ENCODE measurements around the gene ANXA6. TPM values are rescaled to one million over a fixed set of nuclear protein-coding genes. Genes with fewer than 3 reads are reported as not detected.

Gene ANXA6
- total and polyA plus RNA-seq, 2 donors (not counting 1 experiment from before 2014, with no cell fraction given), result 136 to 300 TPM

- no peaks in the 10 kb centered on the region for H3K27me3 Mint-ChIP-seq
- H2AFZ ChIP-seq (ENCODE audit: insufficient read depth, low read depth, low read length, poor library complexity, severe bottlenecking), result no peak overlapping the region
- H3K9ac ChIP-seq (ENCODE audit: low read length), result no peak overlapping the region
- H3K4me1 ChIP-seq (ENCODE audit: control insufficient read depth in 2 of 2, insufficient read depth in 2 of 2, low read length in 2 of 2), result peaks cover 48 to 62% of the 10 kb centered on the region in 2 donors
- H3K4me3 Mint-ChIP-seq, result peak overlapping the region; percentile 87
- ATAC-seq (ENCODE audit: low read depth) (no peak), DNase-seq (no peak)
- CTCF ChIA-PET, result interaction anchor here (1.0 to 1.8 kb wide), 4 partner anchors 25 to 89 kb away, joined by 4 to 10 read pairs (median 5); no protein-coding TSS in a partner anchor
- peaks cover 98% of the 10 kb centered on the region for H3K79me2 ChIP-seq (ENCODE audit: control insufficient read depth, insufficient read depth, low read length)
- H3K27ac Mint-ChIP-seq, result peak overlapping the region; percentile 84
- intact Hi-C loops (cut with micrococcal nuclease), result no loop called here
- H3K4me3 ChIP-seq (ENCODE audit: control extremely low read depth in 1 of 5, extremely low read depth in 1 of 5, insufficient read depth in 1 of 5, low read depth in 2 of 5, low read length in 4 of 5), result no peak overlapping the region
- 82% methylated on average over 6 of the region's 6 CpGs for WGBS (ENCODE audit: insufficient coverage)
- H3K36me3 ChIP-seq (replicated peaks in 1 of 2; ENCODE audit: control extremely low read depth in 1 of 2, control insufficient read depth in 1 of 2, extremely low read depth in 1 of 2, insufficient read depth in 2 of 2, low read length in 1 of 2), result peaks cover 4 to 45% of the 10 kb centered on the region in 2 experiments
- H3K9me3 ChIP-seq (ENCODE audit: control extremely low read depth in 1 of 3, control insufficient read depth in 2 of 3, insufficient read depth in 1 of 3, low read length in 2 of 3), result peaks cover 0 to 3% (median 0%) of the 10 kb centered on the region in 3 donors
- H3K27ac ChIP-seq (ENCODE audit: low read length in 2 of 2), result peak overlapping the region in 1 of 2 donors; percentile 26
- H3K9me3 Mint-ChIP-seq (ENCODE audit: insufficient read depth), result no peaks in the 10 kb centered on the region
- H3K4me1 Mint-ChIP-seq, result peaks cover 72% of the 10 kb centered on the region
- no peak for TF ChIP-seq CTCF (IDR thresholded peaks at IDR 0.05)
- no peak for TF ChIP-seq EZH2 (IDR thresholded peaks at IDR 0.05; ENCODE audit: borderline replicate concordance, insufficient read depth, low read depth, low read length, poor library complexity, severe bottlenecking)
- POLR2A ChIA-PET, result no interaction called here
- no peaks in the 10 kb centered on the region for H3K27me3 ChIP-seq (replicated peaks in 1 of 4; ENCODE audit: control extremely low read depth in 1 of 4, control insufficient read depth in 3 of 4, insufficient read depth in 4 of 4, low read length in 3 of 4)
- peaks cover 90% of the 10 kb centered on the region for H4K20me1 ChIP-seq (ENCODE audit: control insufficient read depth, insufficient read depth, low read length, poor library complexity, severe bottlenecking)
- H3K4me2 ChIP-seq (replicated peaks; ENCODE audit: low read depth, low read length, poor library complexity, severe bottlenecking), result peak overlapping the region; percentile 16
Observed at GRCh38 chr5:151076616-151077015, 81.0 kb downstream of the ANXA6 start.

- intact Hi-C loops (cut with micrococcal nuclease), result no loop called here
- Histone ChIP-seq H3K27ac (ENCODE audit: low read length in 2 of 2) (peak overlapping the region in 1 of 2 donors; percentile 28), H3K9ac (ENCODE audit: low read length) (no peak overlapping the region), H3K79me2 (ENCODE audit: control insufficient read depth, insufficient read depth, low read length) (peaks cover 100% of the 10 kb centered on the region), H3K36me3 (replicated peaks in 1 of 2; ENCODE audit: control extremely low read depth in 1 of 2, control insufficient read depth in 1 of 2, extremely low read depth in 1 of 2, insufficient read depth in 2 of 2, low read length in 1 of 2) (peaks cover 4 to 47% of the 10 kb centered on the region in 2 experiments), H3K9me3 (ENCODE audit: control extremely low read depth in 1 of 3, control insufficient read depth in 2 of 3, insufficient read depth in 1 of 3, low read length in 2 of 3) (peaks cover 0 to 3% (median 0%) of the 10 kb centered on the region in 3 donors), H3K4me1 (ENCODE audit: control insufficient read depth in 2 of 2, insufficient read depth in 2 of 2, low read length in 2 of 2) (peaks cover 46 to 63% of the 10 kb centered on the region in 2 donors), H2AFZ (ENCODE audit: insufficient read depth, low read depth, low read length, poor library complexity, severe bottlenecking) (no peak overlapping the region), H3K4me2 (replicated peaks; ENCODE audit: low read depth, low read length, poor library complexity, severe bottlenecking) (peak overlapping the region; percentile 5), H3K27me3 (replicated peaks in 1 of 4; ENCODE audit: control extremely low read depth in 1 of 4, control insufficient read depth in 3 of 4, insufficient read depth in 4 of 4, low read length in 3 of 4) (no peaks in the 10 kb centered on the region), H3K4me3 (ENCODE audit: control extremely low read depth in 1 of 5, extremely low read depth in 1 of 5, insufficient read depth in 1 of 5, low read depth in 2 of 5, low read length in 4 of 5) (no peak overlapping the region), H4K20me1 (ENCODE audit: control insufficient read depth, insufficient read depth, low read length, poor library complexity, severe bottlenecking) (peaks cover 98% of the 10 kb centered on the region)
- POLR2A ChIA-PET, result no interaction called here
- no peaks in the 10 kb centered on the region for H3K27me3 Mint-ChIP-seq
- TF ChIP-seq CTCF (IDR thresholded peaks at IDR 0.05), result no peak
- TF ChIP-seq EZH2 (IDR thresholded peaks at IDR 0.05; ENCODE audit: borderline replicate concordance, insufficient read depth, low read depth, low read length, poor library complexity, severe bottlenecking), result no peak
- DNase-seq (no peak), ATAC-seq (ENCODE audit: low read depth) (no peak)
- WGBS (ENCODE audit: insufficient coverage), result 70% methylated on average over 5 of the region's 5 CpGs
- no peaks in the 10 kb centered on the region for H3K9me3 Mint-ChIP-seq (ENCODE audit: insufficient read depth)
- CTCF ChIA-PET, result interaction anchor here (0.9 to 1.8 kb wide), 5 partner anchors 24 to 90 kb away, joined by 3 to 10 read pairs (median 4); no protein-coding TSS in a partner anchor
- H3K4me3 Mint-ChIP-seq, result peak overlapping the region; percentile 87
- H3K4me1 Mint-ChIP-seq, result peaks cover 75% of the 10 kb centered on the region
- peak overlapping the region; percentile 84 for H3K27ac Mint-ChIP-seq
Observed at GRCh38 chr5:151075698-151076331, 81.8 kb downstream of the ANXA6 start.

All from B cell (primary cell).